Measurements from ENCODE around the gene ETV4. TPM values are rescaled to one million over a fixed set of nuclear protein-coding genes. Genes with fewer than 3 reads are reported as not detected.

Gene ETV4
- total RNA-seq, 6 donors from 2014 or later: 2.8 to 5.2 (median 3.4) TPM

DNA sequence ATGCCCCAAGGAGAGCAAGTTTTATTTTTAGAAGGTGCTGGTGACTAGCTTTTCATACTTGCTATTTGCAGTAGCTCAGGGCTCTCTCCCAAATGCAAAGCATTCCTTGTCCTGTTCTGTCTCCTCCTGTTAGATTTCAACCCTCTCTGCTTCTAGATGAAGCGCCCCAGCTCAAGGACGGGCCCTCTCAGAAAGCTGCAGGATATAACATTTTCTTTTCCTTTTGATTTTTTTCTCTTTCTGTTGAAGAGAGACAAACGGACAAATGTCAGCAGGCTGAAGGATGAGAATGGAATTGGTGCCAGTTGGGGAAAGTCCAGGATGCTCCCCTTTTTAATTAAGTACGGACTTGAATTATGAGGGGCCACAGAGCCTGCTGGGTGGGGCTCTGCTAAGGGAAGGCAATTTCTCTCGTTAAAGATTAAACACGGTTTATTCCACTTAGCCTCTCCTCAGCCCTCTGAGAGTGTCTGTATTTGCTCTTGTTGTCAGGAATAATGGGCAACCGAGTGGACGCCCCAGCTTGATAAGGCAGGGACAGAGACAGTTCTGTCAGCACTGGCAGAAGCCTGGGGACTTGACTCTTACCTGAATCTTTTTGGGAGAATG, 6.2 kb upstream of the ETV4 start:
- WGBS, 2 donors: 38 to 52% methylated on average over 8 of the region's 8 CpGs
- Histone ChIP-seq H3K9me3 (no peaks in the 10 kb centered on the region), H3K4me1 (peaks cover under 1 to 8% (median 7%) of the 10 kb centered on the region in 4 donors), H3K27ac (no peak overlapping the region), H3K27me3 (no peaks in the 10 kb centered on the region), H3K4me3 (no peak overlapping the region), H3K36me3 (no peaks in the 10 kb centered on the region)
- TF ChIP-seq POLR2AphosphoS5 (IDR thresholded peaks at IDR 0.05): no peak
- no peak for DNase-seq
- no peak for ATAC-seq (ENCODE audit: low FRiP score in 2 of 2)

DNA sequence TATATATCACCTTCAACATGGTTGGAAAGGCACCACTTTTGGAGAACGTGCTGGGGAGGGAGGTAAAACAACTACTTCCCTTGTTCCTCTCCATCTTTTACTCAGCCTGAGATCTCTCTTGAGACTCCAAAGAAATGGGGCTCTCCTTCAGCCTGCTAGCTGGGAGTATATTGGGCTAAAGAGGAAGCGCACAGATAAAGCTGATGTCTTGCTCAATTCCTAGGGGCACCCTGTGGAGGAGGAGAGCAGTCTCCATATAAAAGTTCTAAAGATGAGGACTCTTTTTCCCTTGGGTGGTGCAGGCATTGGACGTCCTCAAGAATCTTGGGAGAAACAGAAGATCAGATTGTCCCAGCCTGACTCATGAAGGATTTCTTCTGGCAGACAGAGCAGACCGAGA, 4.6 kb upstream of the ETV4 start:
- no peak for ATAC-seq (ENCODE audit: low FRiP score in 2 of 2)
- TF ChIP-seq EP300 (IDR thresholded peaks at IDR 0.05) (no peak), POLR2A (IDR thresholded peaks at IDR 0.05) (no peak), POLR2AphosphoS5 (IDR thresholded peaks at IDR 0.05) (no peak)
- TF ChIP-seq, protein P1, sequence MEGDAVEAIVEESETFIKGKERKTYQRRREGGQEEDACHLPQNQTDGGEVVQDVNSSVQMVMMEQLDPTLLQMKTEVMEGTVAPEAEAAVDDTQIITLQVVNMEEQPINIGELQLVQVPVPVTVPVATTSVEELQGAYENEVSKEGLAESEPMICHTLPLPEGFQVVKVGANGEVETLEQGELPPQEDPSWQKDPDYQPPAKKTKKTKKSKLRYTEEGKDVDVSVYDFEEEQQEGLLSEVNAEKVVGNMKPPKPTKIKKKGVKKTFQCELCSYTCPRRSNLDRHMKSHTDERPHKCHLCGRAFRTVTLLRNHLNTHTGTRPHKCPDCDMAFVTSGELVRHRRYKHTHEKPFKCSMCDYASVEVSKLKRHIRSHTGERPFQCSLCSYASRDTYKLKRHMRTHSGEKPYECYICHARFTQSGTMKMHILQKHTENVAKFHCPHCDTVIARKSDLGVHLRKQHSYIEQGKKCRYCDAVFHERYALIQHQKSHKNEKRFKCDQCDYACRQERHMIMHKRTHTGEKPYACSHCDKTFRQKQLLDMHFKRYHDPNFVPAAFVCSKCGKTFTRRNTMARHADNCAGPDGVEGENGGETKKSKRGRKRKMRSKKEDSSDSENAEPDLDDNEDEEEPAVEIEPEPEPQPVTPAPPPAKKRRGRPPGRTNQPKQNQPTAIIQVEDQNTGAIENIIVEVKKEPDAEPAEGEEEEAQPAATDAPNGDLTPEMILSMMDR (IDR thresholded peaks at IDR 0.05): no peak

DNA sequence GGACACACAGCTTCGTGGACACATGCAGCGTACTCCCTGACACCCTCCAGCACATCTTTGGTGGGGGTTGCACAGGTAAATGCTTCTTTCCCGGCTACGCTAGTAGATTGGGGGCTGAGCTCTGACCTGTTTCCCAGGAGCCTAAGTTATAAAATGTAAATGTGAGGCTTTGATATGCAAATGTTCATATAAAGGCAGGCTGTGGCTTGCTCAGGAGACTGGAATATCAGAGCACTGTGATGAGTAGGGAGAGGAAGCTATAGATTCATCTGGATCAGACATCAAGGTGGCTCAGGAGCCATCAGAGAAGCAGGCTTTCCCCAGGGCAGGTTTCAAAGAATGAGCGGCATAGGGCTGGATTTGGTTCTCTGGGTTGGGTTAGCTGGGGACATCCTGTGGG, 3.4 kb upstream of the ETV4 start:
- H3K36me3 ChIP-seq: no peaks in the 10 kb centered on the region
- H3K27ac ChIP-seq: no peak overlapping the region
- TF ChIP-seq POLR2AphosphoS5 (IDR thresholded peaks at IDR 0.05) (no peak), POLR2A (IDR thresholded peaks at IDR 0.05) (no peak), EP300 (IDR thresholded peaks at IDR 0.05) (no peak)
- TF ChIP-seq, protein P1 (IDR thresholded peaks at IDR 0.05): no peak
- H3K27me3 ChIP-seq: peaks cover 0 to 3% (median 1%) of the 10 kb centered on the region in 4 donors
- no peak for DNase-seq
- no peak for ATAC-seq (ENCODE audit: low FRiP score in 2 of 2)
- peaks cover 24 to 36% (median 32%) of the 10 kb centered on the region in 4 donors for H3K4me1 ChIP-seq
- WGBS, 2 donors: 78 to 84% methylated on average over 5 of the region's 5 CpGs
- no peak overlapping the region for H3K4me3 ChIP-seq
- H3K9me3 ChIP-seq: no peaks in the 10 kb centered on the region

More for the DNA sequence above, 4.6 kb upstream of the ETV4 start:
- H3K4me3 ChIP-seq: no peak overlapping the region
- H3K9me3 ChIP-seq: no peaks in the 10 kb centered on the region
- no peak for DNase-seq
- H3K27ac ChIP-seq: no peak overlapping the region
- no peaks in the 10 kb centered on the region for H3K27me3 ChIP-seq
- no peaks in the 10 kb centered on the region for H3K36me3 ChIP-seq
- H3K4me1 ChIP-seq: peaks cover 16 to 23% (median 19%) of the 10 kb centered on the region in 4 donors
- WGBS, 2 donors: 88 to 89% methylated on average over 4 of the region's 4 CpGs

DNA sequence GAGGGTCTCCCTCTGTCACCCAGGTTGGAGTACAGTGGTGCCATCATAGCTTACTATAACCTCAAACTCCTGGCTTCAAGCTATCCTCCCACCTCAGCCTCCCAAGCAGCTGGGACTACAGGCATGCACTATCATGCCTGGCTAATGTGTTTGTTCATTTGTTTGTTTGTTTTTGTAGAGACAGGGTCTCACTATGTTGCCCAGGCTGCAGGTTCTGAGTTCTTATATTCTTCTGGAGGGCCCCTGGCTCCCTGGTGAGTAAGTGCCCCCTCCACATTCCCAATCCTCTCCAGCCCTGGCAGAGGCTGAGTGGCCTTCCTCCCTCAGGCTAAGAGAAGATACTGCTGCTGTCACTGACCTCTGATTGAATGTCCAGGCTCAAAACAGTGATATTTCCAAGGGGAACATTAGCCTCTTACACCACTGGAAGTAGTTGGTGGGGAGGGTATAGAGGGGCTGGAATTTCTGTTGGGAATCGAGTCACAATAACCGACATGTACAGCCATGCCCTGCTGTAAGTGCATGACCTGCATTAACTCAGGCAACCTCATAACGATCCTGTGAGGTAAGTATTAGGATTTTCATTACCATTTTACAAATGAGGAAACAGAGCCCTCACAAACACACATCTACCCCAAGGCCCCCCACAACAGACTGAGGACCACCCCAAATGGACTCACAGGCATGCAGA, 2.7 kb upstream of the ETV4 start:
- DNase-seq (no peak), ATAC-seq (ENCODE audit: low FRiP score in 2 of 2) (no peak)
- Histone ChIP-seq H3K9me3 (no peaks in the 10 kb centered on the region), H3K36me3 (no peaks in the 10 kb centered on the region), H3K27me3 (peaks cover 0 to 3% (median 1%) of the 10 kb centered on the region in 4 donors), H3K4me3 (no peak overlapping the region), H3K27ac (no peak overlapping the region), H3K4me1 (peaks cover 30 to 39% (median 35%) of the 10 kb centered on the region in 4 donors)
- no peak for TF ChIP-seq POLR2A (IDR thresholded peaks at IDR 0.05)
- TF ChIP-seq EP300 (IDR thresholded peaks at IDR 0.05): no peak
- TF ChIP-seq, protein P1 (IDR thresholded peaks at IDR 0.05): no peak
- TF ChIP-seq POLR2AphosphoS5 (IDR thresholded peaks at IDR 0.05): no peak
- WGBS, 2 donors: 89 to 93% methylated on average over 3 of the region's 3 CpGs

DNA sequence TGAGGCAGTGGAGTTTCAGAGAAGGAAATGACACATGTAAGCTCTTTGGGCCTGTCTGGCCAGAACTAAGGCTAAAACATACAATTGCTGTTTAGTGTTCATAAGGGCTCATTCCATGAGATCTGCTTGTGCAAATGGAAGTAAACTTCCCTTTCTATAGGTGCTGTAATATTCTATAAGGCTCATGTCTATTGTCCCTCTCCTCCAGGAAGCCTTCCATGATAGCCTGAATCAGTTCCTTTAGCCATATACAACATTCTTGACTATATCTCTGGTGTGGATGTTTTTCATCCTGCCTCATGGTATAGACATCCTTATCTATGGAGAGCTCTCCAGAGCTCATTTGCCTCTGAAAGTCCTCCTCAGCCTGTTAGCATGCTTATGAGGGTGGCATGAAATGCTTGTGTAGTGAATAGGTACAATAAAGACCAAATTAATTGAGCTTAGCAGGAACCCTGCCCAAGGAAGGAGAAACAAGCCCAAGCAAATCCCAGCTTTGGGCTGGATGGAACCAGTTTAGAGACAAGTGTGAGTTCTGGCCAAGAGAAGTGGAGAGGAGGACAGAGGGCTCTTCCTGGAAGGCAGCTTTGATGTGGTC, 1.6 kb upstream of the ETV4 start:
- Histone ChIP-seq H3K4me3 (no peak overlapping the region), H3K27ac (no peak overlapping the region), H3K9me3 (no peaks in the 10 kb centered on the region), H3K36me3 (no peaks in the 10 kb centered on the region), H3K27me3 (peaks cover 0 to 3% (median 1%) of the 10 kb centered on the region in 4 donors), H3K4me1 (peaks cover 30 to 39% (median 35%) of the 10 kb centered on the region in 4 donors)
- ATAC-seq (ENCODE audit: low FRiP score in 2 of 2) (no peak), DNase-seq (no peak)
- TF ChIP-seq, protein P1 (IDR thresholded peaks at IDR 0.05): no peak
- TF ChIP-seq POLR2AphosphoS5 (IDR thresholded peaks at IDR 0.05) (no peak), EP300 (IDR thresholded peaks at IDR 0.05) (no peak), POLR2A (IDR thresholded peaks at IDR 0.05) (no peak)

All from upper lobe of left lung (tissue), 6 donors.